RWPE2 (cell line): ENCODE data around the gene ZNF664.

Experiments
- ATAC-seq: fragments of 200-7000 bp; cut with Tn5 transposase; 3 replicates; pipeline ENCODE4 v1.9.1; 2021; ENCODE audit warnings: low read depth
- DNase-seq: peaks from one replicate; pipeline ENCODE4 v3.0.0-alpha.2; 2020; ENCODE audit warnings: low spot score
- H3K27ac ChIP-seq: fragments of 450-650 bp; 2 replicates; pipeline ENCODE4 v1.5.1; 2017; ENCODE audit warnings: mild to moderate bottlenecking; ENCODE audit not compliant: poor library complexity, severe bottlenecking
- H3K27me3 ChIP-seq: fragments of 250-450 bp; sonication (Bioruptor Pico); 2 replicates; pipeline ENCODE4 v1.5.1; 2021; ENCODE audit warnings: mild to moderate bottlenecking, moderate library complexity; ENCODE audit not compliant: insufficient read depth, poor library complexity, severe bottlenecking
- H3K36me3 ChIP-seq: fragments of 250-450 bp; sonication (Bioruptor Pico); 2 replicates; pipeline ENCODE4 v1.5.1; 2020; ENCODE audit warnings: low read depth, mild to moderate bottlenecking, moderate library complexity
- H3K4me1 ChIP-seq: fragments of 250-450 bp; sonication (Bioruptor Pico); 2 replicates; pipeline ENCODE4 v1.5.1; 2021; ENCODE audit warnings: mild to moderate bottlenecking, moderate library complexity; ENCODE audit not compliant: insufficient read depth, poor library complexity, severe bottlenecking
- H3K4me3 ChIP-seq: fragments of 250-450 bp; sonication (Bioruptor Pico); 2 replicates; pipeline ENCODE4 v1.5.1; 2021; ENCODE audit warnings: mild to moderate bottlenecking, moderate library complexity; ENCODE audit not compliant: severe bottlenecking
- H3K9me3 ChIP-seq: fragments of 250-450 bp; sonication (Bioruptor Pico); 2 replicates; pipeline ENCODE4 v1.5.1; 2021; ENCODE audit warnings: mild to moderate bottlenecking, moderate library complexity; ENCODE audit not compliant: severe bottlenecking
- TF ChIP-seq, protein P1 (sequence below): fragments of 450-650 bp; IDR thresholded peaks from one replicate; pipeline ENCODE4 v1.5.1; 2017; ENCODE audit warnings: mild to moderate bottlenecking, moderate library complexity; ENCODE audit not compliant: poor library complexity, severe bottlenecking

The ZNF664 gene

DNA sequence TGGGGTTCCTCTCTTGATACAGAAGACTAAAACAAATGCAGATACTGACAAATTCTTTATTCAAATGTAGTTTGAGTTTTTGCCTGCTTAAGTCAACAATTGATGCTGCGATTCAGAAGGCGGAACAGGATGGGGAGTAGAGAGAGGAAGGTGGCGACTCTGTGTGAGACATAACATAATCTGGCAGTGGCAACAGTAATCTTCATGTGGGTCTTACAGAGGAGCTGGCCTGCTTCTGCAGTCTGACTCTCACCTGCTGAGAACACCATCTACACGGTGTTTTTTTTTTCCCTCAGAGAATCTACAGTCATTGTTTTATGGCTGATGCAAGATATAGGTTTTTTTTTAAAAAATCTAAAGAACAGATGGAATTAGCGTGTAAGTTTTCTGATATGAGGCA lies 10.5 kb upstream of the ZNF664 start:
- H3K27me3 ChIP-seq = no peaks in the 10 kb centered on the region
- TF ChIP-seq, protein P1, sequence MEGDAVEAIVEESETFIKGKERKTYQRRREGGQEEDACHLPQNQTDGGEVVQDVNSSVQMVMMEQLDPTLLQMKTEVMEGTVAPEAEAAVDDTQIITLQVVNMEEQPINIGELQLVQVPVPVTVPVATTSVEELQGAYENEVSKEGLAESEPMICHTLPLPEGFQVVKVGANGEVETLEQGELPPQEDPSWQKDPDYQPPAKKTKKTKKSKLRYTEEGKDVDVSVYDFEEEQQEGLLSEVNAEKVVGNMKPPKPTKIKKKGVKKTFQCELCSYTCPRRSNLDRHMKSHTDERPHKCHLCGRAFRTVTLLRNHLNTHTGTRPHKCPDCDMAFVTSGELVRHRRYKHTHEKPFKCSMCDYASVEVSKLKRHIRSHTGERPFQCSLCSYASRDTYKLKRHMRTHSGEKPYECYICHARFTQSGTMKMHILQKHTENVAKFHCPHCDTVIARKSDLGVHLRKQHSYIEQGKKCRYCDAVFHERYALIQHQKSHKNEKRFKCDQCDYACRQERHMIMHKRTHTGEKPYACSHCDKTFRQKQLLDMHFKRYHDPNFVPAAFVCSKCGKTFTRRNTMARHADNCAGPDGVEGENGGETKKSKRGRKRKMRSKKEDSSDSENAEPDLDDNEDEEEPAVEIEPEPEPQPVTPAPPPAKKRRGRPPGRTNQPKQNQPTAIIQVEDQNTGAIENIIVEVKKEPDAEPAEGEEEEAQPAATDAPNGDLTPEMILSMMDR = no peak

DNA sequence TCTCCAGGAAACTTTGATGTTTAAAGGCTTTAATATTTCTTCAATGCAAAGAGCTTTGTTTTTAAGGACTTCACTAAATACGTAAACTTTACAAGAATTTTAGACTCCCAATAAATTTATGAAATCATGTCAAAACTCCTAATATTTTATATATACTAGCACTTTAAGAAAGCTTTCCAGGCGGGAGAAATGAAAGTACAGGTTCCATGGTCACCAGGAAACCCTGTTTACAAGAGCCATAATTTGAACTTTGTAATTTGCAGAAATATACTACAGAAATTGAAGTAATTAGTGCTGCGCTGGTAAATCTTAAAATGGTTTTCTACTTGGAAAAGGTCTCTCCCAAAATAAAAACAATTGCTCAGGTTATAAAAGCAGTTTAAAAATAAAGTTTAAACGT lies 9.2 kb upstream of the ZNF664 start:
- TF ChIP-seq, protein P1 = no peak
- DNase-seq (no peak), ATAC-seq (no peak)
- no peaks in the 10 kb centered on the region for H3K9me3 ChIP-seq
- H3K36me3 ChIP-seq = no peaks in the 10 kb centered on the region; the same call in 1 of the 2 replicates
- H3K27ac ChIP-seq = no peak overlapping the region
- H3K4me1 ChIP-seq = no peaks in the 10 kb centered on the region
- H3K27me3 ChIP-seq = no peaks in the 10 kb centered on the region
- H3K4me3 ChIP-seq = no peak overlapping the region

More for the DNA sequence above, 10.5 kb upstream of the ZNF664 start:
- DNase-seq (no peak), ATAC-seq (no peak)
- no peaks in the 10 kb centered on the region for H3K4me1 ChIP-seq
- no peak overlapping the region for H3K4me3 ChIP-seq
- no peaks in the 10 kb centered on the region for H3K9me3 ChIP-seq
- H3K36me3 ChIP-seq = no peaks in the 10 kb centered on the region; the same call in 1 of the 2 replicates
- no peak overlapping the region for H3K27ac ChIP-seq

DNA sequence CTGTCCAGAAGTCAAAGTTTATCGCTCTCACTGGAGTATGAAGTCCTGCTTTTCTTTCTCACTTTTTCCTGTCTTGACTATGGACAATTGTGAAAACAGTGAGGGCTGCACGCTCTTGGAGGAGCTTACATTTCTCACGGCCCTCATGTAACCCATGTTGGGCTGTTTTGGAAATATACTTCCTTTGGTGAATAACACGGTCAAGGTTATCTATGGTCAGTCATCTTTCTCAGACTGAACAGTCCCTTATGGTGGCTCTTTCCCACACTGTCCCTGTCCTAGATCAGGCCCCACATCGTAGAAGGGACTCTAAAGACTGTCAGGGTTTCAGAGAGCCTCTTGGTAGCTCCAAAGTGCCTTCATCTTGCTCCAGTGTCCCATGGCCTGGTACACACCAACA lies 7.6 kb upstream of the ZNF664 start:
- no peak for ATAC-seq
- TF ChIP-seq, protein P1 = no peak
- no peak for DNase-seq
- Histone ChIP-seq H3K27me3 (no peaks in the 10 kb centered on the region), H3K36me3 (no peaks in the 10 kb centered on the region; the same call in 1 of the 2 replicates), H3K27ac (no peak overlapping the region), H3K9me3 (no peaks in the 10 kb centered on the region), H3K4me3 (no peak overlapping the region), H3K4me1 (no peaks in the 10 kb centered on the region)

DNA sequence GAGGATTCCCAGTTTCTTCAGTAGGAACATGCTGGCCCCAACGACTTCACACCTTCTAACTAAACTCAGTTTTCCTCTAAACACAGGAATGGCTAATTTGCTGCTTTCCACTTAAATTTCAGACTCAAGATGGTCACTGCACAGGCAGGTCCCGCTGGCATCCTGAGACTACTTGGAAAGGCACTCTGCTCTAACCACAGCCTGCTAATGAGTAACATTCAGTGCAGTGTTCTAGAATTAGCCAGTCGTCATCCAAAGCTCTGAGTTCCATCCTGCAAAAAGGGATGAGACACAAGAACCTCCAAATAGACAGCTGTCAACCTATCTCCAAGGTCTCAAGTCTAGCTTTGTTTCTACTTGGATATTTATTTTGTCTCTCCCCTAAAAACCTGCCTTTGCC lies 6.4 kb upstream of the ZNF664 start:
- H3K9me3 ChIP-seq = no peaks in the 10 kb centered on the region
- DNase-seq (no peak), ATAC-seq (no peak)
- TF ChIP-seq, protein P1 = no peak
- H3K4me1 ChIP-seq = no peaks in the 10 kb centered on the region
- no peaks in the 10 kb centered on the region for H3K27me3 ChIP-seq
- H3K4me3 ChIP-seq = no peak overlapping the region
- no peaks in the 10 kb centered on the region; the same call in 1 of the 2 replicates for H3K36me3 ChIP-seq
- no peak overlapping the region for H3K27ac ChIP-seq

DNA sequence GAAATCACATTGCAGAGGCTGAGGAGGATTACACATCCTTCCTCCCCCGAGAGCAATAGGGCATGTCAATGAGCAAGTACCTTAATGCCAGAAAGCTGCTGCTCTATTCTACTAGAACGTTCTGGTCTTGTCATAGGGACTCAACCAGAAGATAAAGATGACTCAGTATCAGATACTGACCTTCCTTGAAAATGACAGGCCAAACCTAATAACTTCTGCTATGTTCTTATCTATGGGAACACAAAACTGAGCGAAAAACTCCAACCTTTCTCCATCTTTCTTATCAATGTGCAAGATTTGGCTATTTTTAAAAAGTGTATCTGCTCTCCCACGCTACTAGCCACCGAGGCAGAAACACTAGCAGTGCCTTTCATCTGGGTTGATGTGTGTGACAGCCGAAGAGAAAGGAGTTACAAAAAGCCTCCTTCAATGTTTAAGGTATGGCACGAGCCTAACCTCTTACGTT lies 5.9 kb upstream of the ZNF664 start:
- TF ChIP-seq, protein P1 = no peak
- no peak overlapping the region for H3K27ac ChIP-seq
- H3K9me3 ChIP-seq = no peaks in the 10 kb centered on the region
- no peaks in the 10 kb centered on the region for H3K4me1 ChIP-seq
- H3K36me3 ChIP-seq = no peaks in the 10 kb centered on the region; the same call in 1 of the 2 replicates
- no peaks in the 10 kb centered on the region for H3K27me3 ChIP-seq
- no peak overlapping the region for H3K4me3 ChIP-seq
- DNase-seq (no peak), ATAC-seq (no peak)
